Measurements from ENCODE around the gene KRT6B. TPM values are rescaled to one million over a fixed set of nuclear protein-coding genes. Genes with fewer than 3 reads are reported as not detected.

The KRT6B gene
- polyA plus RNA-seq, 1 donor from 2014 or later = not detected

DNA sequence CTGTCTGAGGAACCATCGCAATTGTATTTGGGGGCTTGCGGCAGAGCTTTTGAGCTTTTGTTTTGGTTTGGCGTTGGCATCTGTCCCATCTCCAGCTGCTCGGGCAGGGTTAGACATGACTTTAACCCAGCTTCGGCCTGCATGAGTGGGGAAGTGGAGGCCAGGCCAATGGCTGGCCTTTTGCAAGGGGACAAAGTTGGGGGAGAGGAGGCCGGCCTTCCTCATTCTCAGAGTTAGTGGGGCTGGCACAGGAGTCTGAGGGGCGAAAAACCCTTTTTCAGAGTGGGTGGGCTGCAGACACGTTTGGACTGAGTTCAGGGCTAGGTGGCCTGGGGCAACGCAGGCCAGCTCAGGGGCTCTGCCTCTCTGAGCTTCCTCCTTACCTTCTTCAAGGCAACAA is 51.0 kb downstream of the KRT6B start:
- no peaks in the 10 kb centered on the region for H4K20me1 ChIP-seq (ENCODE audit: insufficient read depth)
- TF ChIP-seq POLR2AphosphoS5 (IDR thresholded peaks at IDR 0.05) = no peak
- TF ChIP-seq EP300 (conservative IDR thresholded peaks at IDR 0.05; ENCODE audit: poor library complexity, severe bottlenecking) = no peak
- TF ChIP-seq REST (IDR thresholded peaks at IDR 0.05; ENCODE audit: borderline replicate concordance) = no peak
- TF ChIP-seq MXI1 (conservative IDR thresholded peaks at IDR 0.05; ENCODE audit: poor library complexity, severe bottlenecking) = no peak
- no peak for TF ChIP-seq SMC3 (conservative IDR thresholded peaks at IDR 0.05; ENCODE audit: poor library complexity)
- no peak for TF ChIP-seq RAD21 (conservative IDR thresholded peaks at IDR 0.05)
- no peak for TF ChIP-seq EZH2 (IDR thresholded peaks at IDR 0.05; ENCODE audit: borderline replicate concordance, insufficient read depth, low read length, poor library complexity, severe bottlenecking)
- TF ChIP-seq, protein P1, sequence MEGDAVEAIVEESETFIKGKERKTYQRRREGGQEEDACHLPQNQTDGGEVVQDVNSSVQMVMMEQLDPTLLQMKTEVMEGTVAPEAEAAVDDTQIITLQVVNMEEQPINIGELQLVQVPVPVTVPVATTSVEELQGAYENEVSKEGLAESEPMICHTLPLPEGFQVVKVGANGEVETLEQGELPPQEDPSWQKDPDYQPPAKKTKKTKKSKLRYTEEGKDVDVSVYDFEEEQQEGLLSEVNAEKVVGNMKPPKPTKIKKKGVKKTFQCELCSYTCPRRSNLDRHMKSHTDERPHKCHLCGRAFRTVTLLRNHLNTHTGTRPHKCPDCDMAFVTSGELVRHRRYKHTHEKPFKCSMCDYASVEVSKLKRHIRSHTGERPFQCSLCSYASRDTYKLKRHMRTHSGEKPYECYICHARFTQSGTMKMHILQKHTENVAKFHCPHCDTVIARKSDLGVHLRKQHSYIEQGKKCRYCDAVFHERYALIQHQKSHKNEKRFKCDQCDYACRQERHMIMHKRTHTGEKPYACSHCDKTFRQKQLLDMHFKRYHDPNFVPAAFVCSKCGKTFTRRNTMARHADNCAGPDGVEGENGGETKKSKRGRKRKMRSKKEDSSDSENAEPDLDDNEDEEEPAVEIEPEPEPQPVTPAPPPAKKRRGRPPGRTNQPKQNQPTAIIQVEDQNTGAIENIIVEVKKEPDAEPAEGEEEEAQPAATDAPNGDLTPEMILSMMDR (IDR thresholded peaks at IDR 0.05; ENCODE audit: poor library complexity, severe bottlenecking) = no peak
- TF ChIP-seq TAF1 (IDR thresholded peaks at IDR 0.05; ENCODE audit: low read depth) = no peak
- no peak overlapping the region for H3K27ac ChIP-seq (ENCODE audit: low read length)
- no peaks in the 10 kb centered on the region for H3K9me3 ChIP-seq (ENCODE audit: low read length)
- no peaks in the 10 kb centered on the region for H3K27me3 ChIP-seq (ENCODE audit: insufficient read depth, low read depth, low read length)
- H3K79me2 ChIP-seq (replicated peaks; ENCODE audit: insufficient read depth, low read length) = no peaks in the 10 kb centered on the region
- no peak overlapping the region for H3K9ac ChIP-seq (ENCODE audit: low read length)
- H3K4me3 ChIP-seq (ENCODE audit: low read length) = no peak overlapping the region
- H3F3A ChIP-seq (ENCODE audit: insufficient read depth, low read length, poor library complexity, severe bottlenecking) = no peaks in the 10 kb centered on the region
- H2AFZ ChIP-seq (ENCODE audit: low read depth, low read length) = no peak overlapping the region
- no peaks in the 10 kb centered on the region for H3K36me3 ChIP-seq (ENCODE audit: insufficient read depth, low read length)
- H3K4me2 ChIP-seq (ENCODE audit: low read length) = no peak overlapping the region
- no peaks in the 10 kb centered on the region for H3K9me2 ChIP-seq (ENCODE audit: insufficient read depth, low read length)

GRCh38 chr12:52399756-52400155 is 52.2 kb downstream of the KRT6B start:
- no peak overlapping the region for H3K27ac ChIP-seq (ENCODE audit: low read length)
- no peaks in the 10 kb centered on the region for H3K27me3 ChIP-seq (ENCODE audit: insufficient read depth, low read depth, low read length)
- no peak overlapping the region for H3K9ac ChIP-seq (ENCODE audit: low read length)
- no peaks in the 10 kb centered on the region for H3K9me3 ChIP-seq (ENCODE audit: low read length)
- H3K9me2 ChIP-seq (ENCODE audit: insufficient read depth, low read length) = no peaks in the 10 kb centered on the region
- no peaks in the 10 kb centered on the region for H3K79me2 ChIP-seq (replicated peaks; ENCODE audit: insufficient read depth, low read length)
- no peaks in the 10 kb centered on the region for H3K36me3 ChIP-seq (ENCODE audit: insufficient read depth, low read length)
- H3K4me2 ChIP-seq (ENCODE audit: low read length) = no peak overlapping the region
- no peaks in the 10 kb centered on the region for H3F3A ChIP-seq (ENCODE audit: insufficient read depth, low read length, poor library complexity, severe bottlenecking)
- no peaks in the 10 kb centered on the region for H4K20me1 ChIP-seq (ENCODE audit: insufficient read depth)
- H3K4me3 ChIP-seq (ENCODE audit: low read length) = no peak overlapping the region
- H2AFZ ChIP-seq (ENCODE audit: low read depth, low read length) = no peak overlapping the region
- TF ChIP-seq, protein P1 (IDR thresholded peaks at IDR 0.05; ENCODE audit: poor library complexity, severe bottlenecking) = no peak
- TF ChIP-seq SMC3 (conservative IDR thresholded peaks at IDR 0.05; ENCODE audit: poor library complexity) = no peak
- TF ChIP-seq TAF1 (IDR thresholded peaks at IDR 0.05; ENCODE audit: low read depth) = no peak
- no peak for TF ChIP-seq REST (IDR thresholded peaks at IDR 0.05; ENCODE audit: borderline replicate concordance)
- TF ChIP-seq EZH2 (IDR thresholded peaks at IDR 0.05; ENCODE audit: borderline replicate concordance, insufficient read depth, low read length, poor library complexity, severe bottlenecking) = no peak
- no peak for TF ChIP-seq POLR2AphosphoS5 (IDR thresholded peaks at IDR 0.05)
- no peak for TF ChIP-seq RAD21 (conservative IDR thresholded peaks at IDR 0.05)
- no peak for TF ChIP-seq EP300 (conservative IDR thresholded peaks at IDR 0.05; ENCODE audit: poor library complexity, severe bottlenecking)
- no peak for TF ChIP-seq MXI1 (conservative IDR thresholded peaks at IDR 0.05; ENCODE audit: poor library complexity, severe bottlenecking)
